Endometrium (tissue), 2 donors: ENCODE results near the gene ABCG8.

ENCODE experiments used
- FAIRE-seq: peaks from 2 replicates; lab custom pipeline; 2012; peaks lifted over from hg19 to GRCh38; lab: Jason Lieb, UNC
- donor health status: control.
- donor health status: control.

ABCG8 gene

DNA sequence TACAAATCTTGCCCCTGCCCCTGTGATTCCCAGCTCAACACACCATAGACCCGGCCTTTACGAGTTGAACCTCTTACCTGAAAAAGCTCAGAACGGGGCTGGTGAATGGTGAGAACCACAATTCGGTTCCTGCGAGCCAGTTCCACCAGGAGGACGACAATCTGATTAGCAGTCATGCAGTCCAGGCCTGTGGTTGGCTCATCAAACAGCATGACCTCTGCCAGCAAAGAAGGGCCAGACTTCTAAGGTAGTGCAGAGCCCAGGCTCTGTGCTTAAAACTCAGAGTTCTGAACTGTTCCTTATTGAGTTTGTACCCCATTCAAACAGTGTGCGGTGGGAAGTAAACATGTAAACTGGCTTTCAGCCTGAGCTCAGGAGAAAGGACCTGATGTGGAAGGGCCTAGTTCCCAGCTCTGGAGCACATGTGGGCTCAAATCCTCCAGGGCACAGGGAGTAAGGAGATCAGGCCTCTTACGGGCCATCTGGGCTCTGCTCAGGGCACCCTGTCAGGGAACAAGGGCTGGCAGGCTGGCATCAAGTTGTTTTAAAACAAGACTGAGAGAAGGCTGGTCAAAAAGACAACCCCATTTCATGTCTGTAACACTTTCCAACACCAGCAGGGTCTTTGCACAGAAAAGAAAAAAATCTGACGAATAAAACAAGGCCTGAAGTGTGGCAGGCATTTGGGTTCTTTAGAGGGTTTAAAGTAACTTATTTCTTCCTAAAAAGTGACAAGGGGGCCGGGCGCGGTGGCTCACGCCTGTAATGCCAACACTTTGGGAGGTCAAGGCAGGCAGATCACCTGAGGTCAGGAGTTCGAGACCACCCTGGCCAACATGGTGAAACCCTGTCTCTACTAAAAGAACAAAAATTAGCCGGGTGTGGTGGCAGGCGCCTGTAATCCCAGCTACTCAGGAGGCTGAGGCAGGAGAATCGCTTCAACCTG, 12.2 kb upstream of the ABCG8 start:
- no peak for FAIRE-seq

DNA sequence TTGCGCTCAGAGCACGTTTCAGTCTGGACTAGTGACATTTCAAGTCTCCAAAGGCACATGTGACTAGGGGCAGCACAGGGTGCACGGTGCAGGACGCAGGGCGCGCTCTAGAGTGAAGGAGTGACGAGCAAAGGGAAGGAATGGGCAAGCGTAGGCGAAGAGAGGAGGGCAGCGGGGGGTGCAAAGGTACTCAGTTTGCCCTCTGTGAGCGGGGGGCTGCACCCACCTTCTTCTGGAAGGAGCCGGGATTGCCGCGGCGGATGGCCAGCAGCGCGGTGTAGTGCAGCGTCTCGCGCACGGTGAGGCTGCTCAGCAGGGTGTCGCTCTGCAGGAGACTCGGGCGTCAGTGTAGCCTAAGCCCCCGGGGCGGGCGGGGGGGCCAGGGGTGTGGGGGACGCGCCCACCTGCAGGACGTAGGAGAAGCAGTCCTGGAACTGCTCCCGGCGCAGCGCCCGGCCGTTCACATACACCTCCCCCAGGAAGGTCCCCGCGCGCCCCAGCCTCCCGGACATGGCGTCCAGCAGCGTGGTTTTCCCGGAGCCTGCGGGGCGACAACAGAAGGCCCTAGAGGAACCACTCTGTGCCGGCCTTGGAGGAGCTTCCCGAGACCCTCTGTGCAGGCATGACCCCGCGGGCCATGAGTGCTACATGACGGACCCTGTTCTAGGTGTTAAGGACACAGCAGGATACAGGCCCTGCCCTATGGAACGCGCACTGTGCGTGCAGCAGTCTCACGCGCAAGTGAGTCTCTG, 7.1 kb upstream of the ABCG8 start:
- FAIRE-seq = no peak

DNA sequence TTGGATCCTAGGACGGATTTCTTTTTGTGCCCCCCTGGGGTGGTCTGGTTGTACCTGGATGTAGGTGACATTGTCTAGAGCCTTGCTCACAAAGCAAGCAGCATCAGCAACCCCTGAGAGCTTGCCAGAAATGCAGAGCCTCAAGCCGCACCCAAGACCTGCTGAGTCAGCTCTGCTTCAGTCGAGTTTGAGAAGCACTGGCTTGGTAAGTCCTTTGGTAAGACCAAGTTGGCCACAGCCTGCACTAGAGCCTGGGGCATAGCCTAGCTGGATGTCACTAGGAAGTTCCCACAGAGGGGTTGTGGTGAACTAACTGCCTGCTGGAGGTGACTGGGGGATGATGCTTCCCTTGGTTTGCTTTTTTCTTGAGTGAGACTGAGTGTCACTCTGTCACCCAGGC, 6.3 kb upstream of the ABCG8 start:
- no peak for FAIRE-seq

DNA sequence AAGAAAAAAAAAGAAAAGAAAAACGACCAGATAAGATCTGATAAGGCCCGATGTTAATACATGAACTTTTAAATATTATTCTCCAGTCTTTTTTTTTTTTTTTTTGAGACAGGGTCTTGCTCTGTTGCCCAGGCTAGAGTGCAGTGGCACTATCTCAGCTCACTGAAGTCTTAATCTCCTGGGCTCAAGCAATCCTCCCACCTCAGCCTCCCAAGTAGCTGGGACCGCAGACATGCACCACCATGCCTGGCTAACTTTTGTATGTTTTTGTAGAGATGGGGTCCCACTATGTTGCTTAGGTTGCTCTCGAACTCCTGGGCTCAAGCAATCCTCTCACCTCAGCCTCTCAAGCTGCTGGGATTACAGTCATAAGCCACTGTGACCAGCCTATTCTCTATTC, 1.7 kb upstream of the ABCG8 start:
- no peak for FAIRE-seq

DNA sequence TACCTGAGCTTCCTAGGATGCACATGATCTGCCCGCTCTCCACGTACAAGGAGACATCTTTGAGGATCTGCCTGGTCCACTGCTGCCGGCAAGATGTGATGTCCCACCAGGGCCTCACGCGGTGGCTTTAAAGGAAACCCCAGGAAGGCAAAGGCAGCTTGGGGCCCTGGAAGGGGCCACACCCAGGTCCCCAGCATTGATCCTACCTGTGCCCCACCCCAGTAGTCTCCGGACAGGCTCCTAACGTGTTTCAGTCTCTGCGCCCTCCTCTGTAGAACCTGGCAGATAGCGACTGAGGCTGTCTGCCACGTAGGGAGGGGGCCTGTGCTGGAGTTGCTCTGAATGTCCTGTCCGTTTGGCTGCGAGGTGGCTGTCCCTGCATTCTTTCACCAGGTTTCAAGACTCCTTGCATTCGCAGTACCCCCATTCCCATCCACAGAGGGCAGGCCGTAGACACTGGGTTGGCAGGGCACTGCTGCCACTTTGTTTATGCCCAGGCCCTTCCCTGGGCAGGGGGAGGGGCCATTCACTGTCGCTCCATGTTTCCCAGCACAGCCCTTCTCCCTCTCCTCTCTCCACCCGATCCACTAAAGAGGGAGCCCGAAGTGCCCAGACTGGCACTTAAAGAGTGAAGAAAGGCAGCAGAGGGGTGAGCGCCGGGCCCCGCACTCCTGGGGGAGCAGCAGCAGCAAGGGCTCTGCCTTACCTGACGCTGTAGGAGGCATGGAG, 776 bp upstream of the ABCG8 start:
- FAIRE-seq = no peak

DNA sequence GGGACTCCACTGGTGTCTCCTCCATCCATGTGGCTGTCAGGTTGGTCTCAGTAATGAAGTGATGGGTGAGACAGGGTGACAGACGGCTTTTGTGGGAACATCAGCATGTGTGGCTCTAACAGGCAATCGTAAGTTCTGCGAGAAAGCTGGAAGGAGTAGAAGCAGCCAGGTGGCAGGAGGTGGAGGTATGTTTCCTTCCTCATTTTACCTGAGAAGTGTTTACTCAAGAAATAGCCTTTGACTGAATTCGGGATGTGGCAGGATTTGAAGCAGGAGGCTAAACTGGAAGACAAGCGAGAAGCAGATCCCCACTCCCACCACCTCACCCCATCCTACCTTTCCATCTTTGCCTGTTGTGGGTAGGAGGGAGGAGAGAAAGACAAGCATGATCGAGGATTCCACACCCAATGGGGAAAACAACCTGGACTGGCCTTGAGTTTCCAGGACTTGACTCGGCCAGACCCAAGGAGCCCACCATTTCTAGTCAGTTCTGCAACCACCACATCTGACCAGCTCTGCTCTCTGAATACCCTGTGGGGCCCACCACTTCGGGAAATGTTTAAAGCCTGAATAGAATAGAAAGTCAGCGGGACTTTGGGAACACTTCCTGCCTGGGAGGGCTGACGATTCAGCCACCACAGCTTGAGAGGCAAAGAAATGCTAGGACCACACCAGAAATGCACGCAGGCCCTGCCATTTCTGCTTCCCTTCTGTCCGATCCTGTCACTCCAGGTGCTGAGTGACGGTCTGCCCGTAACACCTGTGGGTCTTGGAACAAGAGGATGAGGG, 1.2 kb downstream of the ABCG8 start:
- FAIRE-seq = no peak

DNA sequence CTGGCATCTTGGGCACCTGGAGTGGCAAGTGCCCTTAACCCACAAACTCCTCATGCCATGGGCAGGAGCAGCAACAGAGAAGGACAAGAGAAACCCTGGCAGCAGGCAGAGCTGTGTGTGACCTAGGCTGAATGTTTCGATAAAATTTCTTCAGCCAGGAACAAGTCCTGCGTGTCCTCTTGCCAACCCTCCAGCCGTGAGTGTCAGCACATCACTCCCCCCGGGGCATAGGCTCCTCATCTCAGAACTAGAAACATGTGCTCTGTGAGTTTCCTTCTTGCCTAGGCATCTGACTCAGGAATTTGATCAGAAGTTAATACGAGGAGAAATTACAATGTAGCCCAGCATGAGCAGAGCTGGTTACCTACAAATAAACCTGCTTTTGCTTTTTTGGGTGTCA, 2.2 kb downstream of the ABCG8 start:
- no peak for FAIRE-seq

DNA sequence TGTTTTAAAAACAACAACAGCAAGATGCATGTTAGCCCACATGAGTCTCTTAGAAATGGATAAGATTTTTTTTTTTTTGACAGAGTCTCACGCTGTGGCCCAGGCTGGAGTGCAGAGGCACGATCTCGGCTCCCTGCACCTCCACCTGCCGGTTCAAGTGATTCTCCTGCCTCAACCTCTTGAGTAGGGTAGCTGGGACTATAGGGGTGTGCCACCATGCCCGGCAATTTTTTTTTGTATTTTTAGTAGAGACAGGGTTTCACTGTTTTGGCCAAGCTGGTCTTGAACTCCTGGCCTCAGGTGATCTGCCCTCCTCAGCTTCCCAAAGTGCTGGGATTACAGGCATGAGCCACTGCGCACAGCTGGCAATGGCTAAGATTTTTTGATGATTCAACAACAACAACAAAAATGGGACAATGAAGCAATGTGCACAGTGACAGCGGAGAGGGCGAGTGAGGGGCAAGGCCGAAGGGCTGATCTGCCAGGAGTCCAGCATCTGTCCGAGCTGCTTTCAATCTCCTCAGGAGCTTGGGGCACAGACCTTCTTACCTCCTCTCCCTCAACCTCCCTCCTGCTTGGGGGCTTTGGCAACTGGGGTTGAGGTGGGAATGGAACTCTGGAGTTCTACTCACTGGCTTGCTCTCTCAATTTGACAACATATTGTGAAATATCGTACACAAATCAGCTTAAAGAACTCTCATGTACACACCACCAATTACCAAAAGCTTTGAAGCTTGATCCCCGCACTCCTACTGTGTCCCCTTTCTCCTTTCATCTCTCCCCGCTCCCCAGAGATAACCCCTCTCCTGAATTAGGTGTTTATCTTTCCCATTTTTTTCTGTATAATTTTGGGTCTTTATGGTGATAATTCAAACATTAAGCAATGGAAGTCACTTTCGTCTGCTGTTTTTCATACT, 3.4 kb downstream of the ABCG8 start:
- no peak for FAIRE-seq

DNA sequence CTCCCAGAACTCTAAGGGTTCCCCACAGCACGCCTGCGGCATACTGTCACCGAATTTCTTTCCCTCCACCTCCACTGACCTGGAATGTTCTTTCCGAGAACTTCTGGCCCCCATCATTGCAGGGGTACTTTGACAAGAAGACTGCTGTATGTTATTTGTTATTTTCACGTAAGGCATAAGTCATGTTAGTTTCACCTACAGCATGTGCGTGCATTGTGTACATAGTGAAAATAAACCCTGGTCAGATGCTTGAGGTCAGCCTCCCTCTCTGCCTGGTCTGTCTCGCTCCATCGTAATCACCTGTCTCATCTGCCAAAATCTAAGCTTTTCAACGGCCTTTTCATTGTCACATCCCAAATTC, 4.1 kb downstream of the ABCG8 start:
- FAIRE-seq = no peak

DNA sequence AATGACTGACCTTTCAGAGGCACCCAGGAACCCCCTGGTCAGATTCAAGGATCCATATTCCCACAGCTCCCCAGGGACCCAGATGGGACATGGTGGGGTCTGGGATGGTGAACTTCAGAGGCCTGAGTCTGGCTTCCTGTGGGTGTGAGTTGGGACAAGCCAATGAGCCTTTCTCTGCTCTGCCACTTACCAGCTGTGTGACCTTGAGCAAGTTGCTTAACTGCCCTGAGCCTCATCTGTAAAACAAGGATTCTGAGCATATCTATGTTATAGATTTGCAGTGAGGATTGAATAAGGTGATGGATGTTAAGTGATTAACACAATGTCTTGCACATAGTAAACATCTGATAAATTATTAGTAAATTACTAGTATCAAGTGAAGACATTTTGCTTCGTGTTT, 6.4 kb downstream of the ABCG8 start:
- no peak for FAIRE-seq

DNA sequence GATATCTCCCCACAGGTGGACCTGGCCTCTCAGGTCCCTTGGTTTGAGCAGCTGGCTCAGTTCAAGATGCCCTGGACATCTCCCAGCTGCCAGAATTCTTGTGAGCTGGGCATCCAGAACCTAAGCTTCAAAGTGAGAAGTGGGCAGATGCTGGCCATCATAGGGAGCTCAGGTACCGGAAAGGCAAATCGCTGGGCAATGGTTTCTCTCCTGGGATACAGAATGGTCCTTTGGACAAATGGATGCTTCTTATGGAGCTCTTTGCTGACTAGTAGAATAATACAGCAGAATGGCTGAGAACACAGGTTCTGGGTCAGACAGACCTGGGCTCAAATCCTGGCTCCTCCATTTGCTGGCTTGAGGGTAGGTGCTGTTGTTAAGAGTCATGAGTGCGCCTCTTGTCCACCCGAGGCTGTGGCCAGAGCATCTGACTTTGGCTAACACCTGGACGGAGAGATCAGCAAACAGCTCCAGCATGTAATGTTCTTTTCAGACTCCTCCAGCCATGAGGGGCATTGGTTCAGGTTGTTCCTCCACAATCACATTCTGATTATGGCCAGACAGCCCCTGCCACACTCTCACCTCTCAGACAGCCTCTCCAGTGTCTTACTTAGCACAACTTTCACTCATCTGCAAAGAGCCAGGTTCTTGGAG, 7.5 kb downstream of the ABCG8 start:
- FAIRE-seq = no peak

DNA sequence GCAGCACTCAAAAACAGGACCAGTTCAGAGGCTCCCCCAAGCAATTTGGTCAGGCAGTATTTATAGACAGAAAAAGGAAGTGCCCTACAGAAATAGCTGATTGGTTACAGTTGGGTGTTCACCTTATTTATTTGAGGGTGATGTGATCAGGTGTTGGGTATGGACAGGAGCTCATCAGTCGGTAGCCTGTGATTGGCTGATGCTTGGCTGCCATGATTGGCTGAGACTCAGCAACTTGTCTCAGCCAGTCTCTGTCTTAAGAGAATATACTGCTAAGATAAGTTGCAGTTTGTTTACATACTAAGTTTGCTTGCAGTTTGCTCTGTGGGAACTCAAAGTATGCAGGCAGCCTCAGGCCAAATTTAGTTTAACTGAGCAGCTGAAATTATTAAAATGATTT, 9.4 kb downstream of the ABCG8 start:
- FAIRE-seq = no peak

DNA sequence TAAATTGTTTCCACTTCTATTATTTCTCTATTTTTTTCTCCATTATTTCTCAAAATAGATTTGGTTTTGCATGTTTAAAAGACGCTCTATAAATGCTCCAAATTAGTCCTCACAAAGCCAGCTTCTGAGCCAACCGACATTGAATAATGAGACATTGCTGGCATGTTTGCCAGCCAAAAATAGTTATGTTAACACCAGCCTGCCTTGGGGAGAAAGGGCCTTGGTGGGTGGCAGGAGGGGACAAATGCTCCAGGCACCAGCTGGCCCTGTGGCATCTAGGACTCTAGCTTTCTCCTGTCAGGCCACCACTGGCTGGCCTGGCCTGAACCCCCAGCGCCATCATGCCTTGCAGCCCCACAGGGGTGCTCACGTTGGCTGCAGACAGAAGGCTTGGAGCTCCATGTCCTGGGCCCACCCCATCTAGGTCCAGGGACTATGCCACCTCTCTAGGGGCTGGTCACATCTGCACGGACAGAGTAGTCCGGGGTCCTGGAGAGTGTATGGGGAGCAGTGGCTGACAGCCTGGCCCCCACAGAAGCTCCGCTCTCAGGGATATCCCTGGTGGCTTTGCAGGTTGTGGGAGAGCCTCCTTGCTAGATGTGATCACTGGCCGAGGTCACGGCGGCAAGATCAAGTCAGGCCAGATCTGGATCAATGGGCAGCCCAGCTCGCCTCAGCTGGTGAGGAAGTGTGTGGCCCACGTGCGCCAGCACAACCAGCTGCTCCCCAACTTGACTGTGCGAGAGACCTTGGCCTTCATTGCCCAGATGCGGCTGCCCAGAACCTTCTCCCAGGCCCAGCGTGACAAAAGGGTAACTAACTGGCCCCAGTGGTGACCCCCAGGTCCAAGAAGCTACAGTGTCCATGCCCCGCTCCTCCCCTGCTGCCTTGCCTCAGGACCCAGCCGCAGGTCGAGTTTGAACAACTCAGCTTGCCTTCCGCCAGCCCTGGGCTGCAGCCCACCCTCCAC, 12.5 kb downstream of the ABCG8 start:
- no peak for FAIRE-seq

DNA sequence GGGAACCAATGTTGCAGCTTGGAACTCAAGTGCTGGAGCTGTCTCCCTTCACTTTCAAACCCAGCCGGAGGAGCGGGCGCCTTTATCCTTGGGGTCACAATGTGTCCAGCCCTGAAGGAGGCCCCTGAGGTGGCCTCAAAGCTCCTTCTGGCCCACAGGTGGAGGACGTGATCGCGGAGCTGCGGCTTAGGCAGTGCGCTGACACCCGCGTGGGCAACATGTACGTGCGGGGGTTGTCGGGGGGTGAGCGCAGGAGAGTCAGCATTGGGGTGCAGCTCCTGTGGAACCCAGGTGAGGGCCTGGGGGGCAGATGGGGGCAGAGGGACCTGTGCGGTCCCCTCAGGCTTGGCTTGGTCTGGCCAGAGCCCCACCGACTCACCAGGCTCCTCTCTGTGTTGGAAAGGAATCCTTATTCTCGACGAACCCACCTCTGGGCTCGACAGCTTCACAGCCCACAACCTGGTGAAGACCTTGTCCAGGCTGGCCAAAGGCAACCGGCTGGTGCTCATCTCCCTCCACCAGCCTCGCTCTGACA, 13.5 kb downstream of the ABCG8 start:
- FAIRE-seq = no peak

DNA sequence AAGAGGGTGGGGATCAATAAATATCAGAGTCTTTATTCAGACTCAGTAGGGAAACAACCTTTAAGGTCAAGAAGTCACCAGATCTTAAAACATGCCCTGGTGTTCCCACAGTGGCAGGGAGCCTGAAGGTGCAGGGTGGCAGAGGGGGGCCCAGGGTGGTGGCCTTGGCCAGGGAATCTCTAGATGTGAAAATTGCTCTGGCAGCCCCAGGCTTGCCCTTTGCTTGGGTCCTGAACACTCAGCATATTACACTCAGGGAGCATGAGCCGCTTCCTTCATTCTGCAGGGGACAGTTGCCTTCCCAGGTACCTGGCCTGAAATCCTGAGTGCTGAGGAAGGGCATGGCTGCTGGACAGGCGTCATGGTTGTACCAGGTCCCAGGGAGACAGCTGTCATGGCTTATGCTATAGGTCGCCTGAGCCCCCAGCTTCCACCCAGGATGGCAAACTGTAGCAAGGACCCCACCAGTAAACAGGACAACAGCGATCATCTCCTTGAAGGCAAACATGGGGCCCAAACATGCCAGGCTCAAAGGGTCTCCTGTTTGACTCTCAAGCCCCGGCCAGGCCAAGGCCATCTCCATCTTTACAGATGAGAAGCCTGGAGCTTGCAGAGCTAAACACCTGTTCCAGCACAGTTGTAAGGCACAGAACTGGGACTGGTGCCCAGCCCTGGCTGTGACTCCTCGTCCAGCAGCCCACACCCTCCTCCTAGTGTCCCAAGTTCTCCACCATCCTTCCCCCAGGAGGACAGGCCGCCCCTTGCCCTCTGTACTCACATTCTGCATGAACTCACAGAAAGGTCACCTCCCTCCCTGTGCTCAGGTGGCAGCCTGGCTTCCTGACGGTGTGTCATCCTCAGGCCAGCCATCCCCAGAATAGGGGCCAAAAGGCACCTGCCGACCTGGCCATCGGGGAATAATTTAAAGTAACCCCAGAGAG, 14.6 kb downstream of the ABCG8 start:
- FAIRE-seq = no peak

DNA sequence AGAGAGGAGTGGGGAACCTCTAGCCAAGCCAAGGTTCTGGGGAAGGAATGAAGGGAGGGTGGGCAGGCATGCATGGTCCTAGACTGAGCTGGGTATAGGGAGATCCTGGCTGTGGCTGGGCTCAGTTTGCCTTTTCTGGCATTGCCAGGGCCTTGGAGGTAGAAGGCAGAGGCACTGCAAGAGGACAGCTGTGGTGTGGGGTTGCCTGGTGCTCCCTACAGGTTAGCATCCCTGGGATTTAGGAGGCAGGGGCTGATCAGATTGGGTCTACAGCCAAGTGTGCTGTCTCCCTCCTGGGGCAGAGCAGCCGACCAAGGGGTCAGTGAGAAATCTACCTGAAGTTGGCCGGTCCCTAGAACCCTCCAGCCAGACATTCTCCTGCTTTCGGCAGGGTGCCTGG, 15.9 kb downstream of the ABCG8 start:
- no peak for FAIRE-seq

DNA sequence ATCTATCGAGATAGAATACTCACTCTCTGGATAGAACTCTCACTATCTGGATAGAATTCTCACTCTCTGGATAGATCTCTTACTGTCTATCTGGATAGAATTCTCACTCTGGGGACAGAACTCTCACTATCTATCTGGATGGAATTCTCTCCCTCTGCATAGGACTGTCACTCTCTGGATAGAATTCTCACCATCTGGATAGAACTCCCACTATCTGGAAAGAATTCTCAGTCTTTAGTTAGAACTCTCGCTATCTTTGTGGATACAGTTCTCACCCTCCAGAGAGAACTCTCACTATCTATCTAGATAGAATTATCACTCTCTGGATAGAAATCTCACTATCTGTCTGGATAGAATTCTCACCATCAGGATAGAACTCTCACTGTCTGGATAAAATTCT, 16.5 kb downstream of the ABCG8 start:
- FAIRE-seq = no peak

DNA sequence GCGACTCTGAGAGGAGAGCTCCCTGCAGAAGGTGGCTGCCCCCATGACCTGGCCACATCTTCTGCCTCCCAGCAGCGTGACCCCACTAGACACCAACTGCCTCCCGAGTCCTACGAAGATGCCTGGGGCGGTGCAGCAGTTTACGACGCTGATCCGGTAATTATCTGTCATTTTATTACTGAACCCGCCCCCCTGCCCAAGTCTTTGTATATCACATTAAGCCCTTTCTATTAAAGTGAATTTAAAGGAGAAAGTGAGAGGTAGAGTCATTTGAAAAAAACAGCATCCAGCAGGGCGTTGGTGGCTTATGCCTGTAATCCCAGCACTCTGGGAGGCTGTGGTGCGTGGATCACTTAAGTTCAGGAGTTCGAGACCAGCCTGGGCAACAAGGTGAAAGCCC, 33.4 kb downstream of the ABCG8 start:
- FAIRE-seq = no peak
